ENCODE measurements around the gene IARS2.

The IARS2 gene

DNA sequence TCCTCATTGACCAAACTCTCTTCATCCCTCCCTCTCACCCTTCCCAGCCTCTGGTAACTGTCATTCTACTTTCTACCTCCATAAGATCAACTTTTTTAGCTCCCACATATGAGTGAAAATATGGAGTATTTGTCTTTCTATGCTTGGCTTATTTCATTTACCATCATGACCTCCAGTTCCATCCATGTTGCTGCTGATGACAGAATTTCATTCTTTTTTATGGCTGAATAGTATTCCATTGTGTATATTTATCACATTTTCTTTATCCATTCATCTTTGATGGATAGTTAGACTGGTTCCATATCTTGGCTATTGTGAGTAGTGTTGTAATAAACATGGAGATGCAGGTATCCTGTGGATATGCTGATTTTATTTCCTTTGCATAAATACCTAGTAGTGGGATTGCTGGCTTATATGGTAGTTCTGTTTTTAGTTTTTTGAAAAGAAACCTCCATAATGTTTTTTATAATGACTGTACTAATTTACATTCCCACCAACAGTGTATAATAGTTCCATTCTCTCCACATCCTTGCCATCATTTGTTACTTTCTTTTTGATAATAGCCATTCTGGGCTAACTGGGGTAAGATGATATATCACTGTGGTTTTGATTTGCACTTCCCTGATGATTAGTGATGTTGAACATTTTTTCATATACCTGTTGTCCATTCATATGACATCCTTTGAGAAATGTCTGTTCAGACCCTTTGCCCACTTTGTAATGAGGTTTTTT lies 35.7 kb downstream of the IARS2 start:
- TF ChIP-seq, protein P1, sequence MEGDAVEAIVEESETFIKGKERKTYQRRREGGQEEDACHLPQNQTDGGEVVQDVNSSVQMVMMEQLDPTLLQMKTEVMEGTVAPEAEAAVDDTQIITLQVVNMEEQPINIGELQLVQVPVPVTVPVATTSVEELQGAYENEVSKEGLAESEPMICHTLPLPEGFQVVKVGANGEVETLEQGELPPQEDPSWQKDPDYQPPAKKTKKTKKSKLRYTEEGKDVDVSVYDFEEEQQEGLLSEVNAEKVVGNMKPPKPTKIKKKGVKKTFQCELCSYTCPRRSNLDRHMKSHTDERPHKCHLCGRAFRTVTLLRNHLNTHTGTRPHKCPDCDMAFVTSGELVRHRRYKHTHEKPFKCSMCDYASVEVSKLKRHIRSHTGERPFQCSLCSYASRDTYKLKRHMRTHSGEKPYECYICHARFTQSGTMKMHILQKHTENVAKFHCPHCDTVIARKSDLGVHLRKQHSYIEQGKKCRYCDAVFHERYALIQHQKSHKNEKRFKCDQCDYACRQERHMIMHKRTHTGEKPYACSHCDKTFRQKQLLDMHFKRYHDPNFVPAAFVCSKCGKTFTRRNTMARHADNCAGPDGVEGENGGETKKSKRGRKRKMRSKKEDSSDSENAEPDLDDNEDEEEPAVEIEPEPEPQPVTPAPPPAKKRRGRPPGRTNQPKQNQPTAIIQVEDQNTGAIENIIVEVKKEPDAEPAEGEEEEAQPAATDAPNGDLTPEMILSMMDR (IDR thresholded peaks at IDR 0.05; ENCODE audit: borderline replicate concordance, insufficient read depth, low read depth, low read length) = no peak
- no peak overlapping the region for H3K4me3 ChIP-seq (ENCODE audit: low read depth, low read length)

- H3K4me3 ChIP-seq (ENCODE audit: low read depth, low read length) = no peak overlapping the region
- TF ChIP-seq, protein P1 (IDR thresholded peaks at IDR 0.05; ENCODE audit: borderline replicate concordance, insufficient read depth, low read depth, low read length) = no peak
These were observed 41.8 kb downstream of the IARS2 start for GRCh38 chr1:220135755-220136154.

DNA sequence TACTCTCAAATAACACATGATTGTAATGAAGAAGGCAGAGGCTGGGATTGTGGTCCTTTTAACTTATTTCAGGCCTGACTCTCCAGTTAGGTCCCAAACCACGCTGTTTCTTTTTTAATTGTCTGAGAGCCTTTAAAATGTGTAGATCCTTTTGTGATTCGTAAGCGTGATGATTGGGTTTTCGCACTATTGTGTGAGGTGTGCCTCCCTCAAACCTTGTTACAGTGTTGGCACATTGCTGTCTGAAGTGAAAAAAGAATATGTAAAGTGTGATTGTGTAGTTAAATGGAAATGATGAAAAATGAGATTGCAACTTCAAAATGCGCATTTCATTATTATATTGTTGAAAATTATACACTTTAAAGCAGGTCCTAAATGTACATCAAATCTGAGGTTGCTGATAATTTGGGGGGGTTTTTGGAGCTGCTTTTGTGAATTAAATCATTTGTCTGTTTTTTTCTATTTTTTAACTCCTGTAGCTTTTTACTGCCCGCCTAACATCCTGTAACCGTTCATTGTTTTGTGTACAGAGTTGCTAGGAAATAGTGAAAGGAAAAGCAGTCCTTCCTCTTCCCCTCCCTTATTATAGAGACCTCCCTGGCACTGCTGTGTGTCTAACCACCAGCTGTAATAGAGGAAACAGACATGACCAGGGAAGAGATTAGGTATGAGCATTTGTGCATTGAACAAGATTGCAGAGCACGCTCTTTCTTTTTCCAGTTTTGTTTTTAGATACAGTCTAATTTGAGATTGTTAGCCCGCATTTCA lies 43.3 kb downstream of the IARS2 start:
- TF ChIP-seq, protein P1 (IDR thresholded peaks at IDR 0.05; ENCODE audit: borderline replicate concordance, insufficient read depth, low read depth, low read length) = no peak

GRCh38 chr1:220139966-220140365 lies 46.0 kb downstream of the IARS2 start:
- no peak overlapping the region for H3K4me3 ChIP-seq (ENCODE audit: low read depth, low read length)
- TF ChIP-seq, protein P1 (IDR thresholded peaks at IDR 0.05; ENCODE audit: borderline replicate concordance, insufficient read depth, low read depth, low read length) = no peak

More for the DNA sequence above, 43.3 kb downstream of the IARS2 start:
- no peak overlapping the region for H3K4me3 ChIP-seq (ENCODE audit: low read depth, low read length)

DNA sequence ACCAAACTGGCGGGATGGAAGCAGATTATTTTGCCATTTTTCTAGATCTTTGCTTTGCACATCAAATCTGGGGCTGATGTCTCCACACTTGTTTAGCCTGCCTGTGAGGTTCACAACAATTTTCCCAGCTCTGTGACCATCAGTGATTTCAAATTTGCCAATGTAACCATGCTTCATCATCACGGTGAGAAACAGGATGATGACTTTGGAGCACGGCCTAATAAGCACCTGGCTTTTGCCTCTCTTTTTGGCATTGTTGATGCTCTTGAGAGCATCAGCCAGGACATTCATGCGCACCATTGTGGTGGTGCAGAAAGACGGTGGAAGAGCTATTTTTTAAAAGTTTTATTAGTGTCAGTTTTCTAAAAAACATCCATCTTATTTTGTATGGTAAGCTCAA lies 50.1 kb downstream of the IARS2 start:
- H3K4me3 ChIP-seq (ENCODE audit: low read depth, low read length) = no peak overlapping the region
- TF ChIP-seq, protein P1 (IDR thresholded peaks at IDR 0.05; ENCODE audit: borderline replicate concordance, insufficient read depth, low read depth, low read length) = no peak

GRCh38 chr1:220149742-220150141 lies 55.8 kb downstream of the IARS2 start:
- TF ChIP-seq, protein P1 (IDR thresholded peaks at IDR 0.05; ENCODE audit: borderline replicate concordance, insufficient read depth, low read depth, low read length) = no peak
- H3K4me3 ChIP-seq (ENCODE audit: low read depth, low read length) = no peak overlapping the region
